Stimulated activated CD8-positive, alpha-beta memory T cell treated with anti-CD3 and anti-CD28 coated beads, Interleukin-12 subunit alpha, Interleukin-12 subunit beta, amount 100 ng/mL, for 24 hours (primary cell): ENCODE results near the gene RBL2.
"Not testable (repeated sequence)": the region's sequence is repeated elsewhere in the genome, so short reads cannot be mapped to it uniquely, and the experiment has no call there.

Experiments used
- DNase-seq: peaks from one replicate; pipeline ENCODE4 v3.0.0-alpha.2; 2020; ENCODE audit errors: extremely low read depth

Gene RBL2

DNA sequence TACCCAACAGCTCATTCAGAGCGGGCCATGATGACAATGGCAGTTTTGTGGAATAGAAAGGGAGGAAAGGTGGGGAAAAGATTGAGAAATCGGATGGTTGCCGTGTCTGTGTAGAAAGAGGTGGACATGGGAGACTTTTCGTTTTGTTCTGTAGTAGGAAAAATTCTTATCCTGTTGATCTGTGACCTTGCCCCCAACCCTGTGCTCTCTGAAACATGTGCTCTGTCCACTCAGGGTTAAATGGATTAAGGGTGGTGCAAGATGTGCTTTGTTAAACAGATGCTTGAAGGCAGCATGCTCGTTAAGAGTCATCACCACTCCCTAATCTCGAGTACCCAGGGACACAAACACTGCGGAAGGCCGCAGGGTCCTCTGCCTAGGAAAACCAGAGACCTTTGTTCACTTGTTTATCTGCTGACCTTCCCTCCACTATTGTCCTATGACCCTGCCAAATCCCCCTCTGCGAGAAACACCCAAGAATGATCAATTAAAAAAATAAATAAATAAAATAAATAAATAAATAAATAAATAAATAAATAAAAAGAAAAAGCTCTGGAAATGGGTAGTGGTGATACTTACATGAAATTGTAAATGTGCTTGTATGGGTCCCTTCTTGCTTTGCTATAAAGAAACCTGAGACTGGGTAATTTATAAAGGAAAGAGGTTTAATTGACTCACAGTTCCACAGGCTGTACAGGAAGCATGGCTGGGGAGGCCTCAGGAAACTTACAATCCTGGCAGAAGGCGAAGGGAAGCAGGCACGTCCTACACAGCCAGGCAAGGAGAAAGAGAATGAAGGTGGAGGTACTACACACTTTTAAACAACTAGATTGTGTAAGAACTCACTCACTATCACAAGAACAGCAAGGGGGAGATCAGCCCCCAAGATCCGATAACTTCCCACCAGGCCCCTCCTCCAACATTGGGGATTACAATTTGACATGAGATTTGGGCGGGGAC lies 105.8 kb downstream of the RBL2 start:
- not testable (repeated sequence) for DNase-seq
